Vagina (tissue), 2 donors: ENCODE results near the gene SSH3. TPM values are rescaled to one million over a fixed set of nuclear protein-coding genes. Genes with fewer than 3 reads are reported as not detected.

ENCODE experiments used
- DNase-seq, 2 donors: peaks; one replicate each; pipeline ENCODE4 v3.0.0-alpha.2; 2017; ENCODE audit errors: extremely low spot score in 2 of 2
- H3K27ac ChIP-seq: fragments of 200-600 bp; sonication (generic); one replicate; pipeline ENCODE4 v1.5.1; 2019
- H3K27me3 ChIP-seq: fragments of 200-600 bp; sonication (generic); one replicate; pipeline ENCODE4 v1.5.1; 2019
- H3K36me3 ChIP-seq, 2 donors: fragments of 200-600 bp; sonication (generic); one replicate each; pipeline ENCODE4 v1.5.1; 2017 to 2019
- H3K4me1 ChIP-seq: fragments of 200-600 bp; sonication (generic); one replicate; pipeline ENCODE4 v1.5.1; 2019
- H3K4me3 ChIP-seq, 2 donors: fragments of 200-600 bp; sonication (generic); 1 replicate in 1 of 2; 2 replicates in 1 of 2; pipeline ENCODE4 v1.5.1; 2016 to 2019
- H3K9me3 ChIP-seq: fragments of 200-600 bp; sonication (generic); one replicate; pipeline ENCODE4 v1.5.1; 2019
- CTCF ChIP-seq, 3 experiments: fragments of 450-650 bp in 2 of 3; fragments of 200-600 bp in 1 of 3; sonication (generic) in 1 of 3; IDR thresholded peaks; one replicate each; pipeline ENCODE4 v1.5.1; 2017 to 2019; ENCODE audit warnings: antibody characterized with exemption in 3 of 3, mild to moderate bottlenecking in 2 of 3, moderate library complexity in 2 of 3
- POLR2A ChIP-seq, 2 donors: fragments of 450-650 bp; IDR thresholded peaks; one replicate each; pipeline ENCODE4 v1.6.1; 2017; ENCODE audit warnings: antibody characterized with exemption in 2 of 2, mild to moderate bottlenecking in 2 of 2, moderate library complexity in 2 of 2
- POLR2AphosphoS5 ChIP-seq, 2 donors: sonication (generic); formaldehyde crosslinking; IDR thresholded peaks; one replicate each; pipeline ENCODE4 v1.9.0; 2017; ENCODE audit warnings: antibody characterized with exemption in 2 of 2, mild to moderate bottlenecking in 2 of 2, low read depth in 1 of 2; ENCODE audit not compliant: insufficient read depth in 1 of 2
- intact Hi-C: fragments of 100-400 bp; cut with DNase I; formaldehyde crosslinking; loops from one replicate; pipeline ENCODE4 v1.15.1; 2023
- total RNA-seq: library from RNA; depleted of rRNA; stranded (reverse); fragments of >200 nt; gene quantifications from one replicate; pipeline ENCODE4 v1.2.3, GENCODE V29; 2016

SSH3 gene, protein sequence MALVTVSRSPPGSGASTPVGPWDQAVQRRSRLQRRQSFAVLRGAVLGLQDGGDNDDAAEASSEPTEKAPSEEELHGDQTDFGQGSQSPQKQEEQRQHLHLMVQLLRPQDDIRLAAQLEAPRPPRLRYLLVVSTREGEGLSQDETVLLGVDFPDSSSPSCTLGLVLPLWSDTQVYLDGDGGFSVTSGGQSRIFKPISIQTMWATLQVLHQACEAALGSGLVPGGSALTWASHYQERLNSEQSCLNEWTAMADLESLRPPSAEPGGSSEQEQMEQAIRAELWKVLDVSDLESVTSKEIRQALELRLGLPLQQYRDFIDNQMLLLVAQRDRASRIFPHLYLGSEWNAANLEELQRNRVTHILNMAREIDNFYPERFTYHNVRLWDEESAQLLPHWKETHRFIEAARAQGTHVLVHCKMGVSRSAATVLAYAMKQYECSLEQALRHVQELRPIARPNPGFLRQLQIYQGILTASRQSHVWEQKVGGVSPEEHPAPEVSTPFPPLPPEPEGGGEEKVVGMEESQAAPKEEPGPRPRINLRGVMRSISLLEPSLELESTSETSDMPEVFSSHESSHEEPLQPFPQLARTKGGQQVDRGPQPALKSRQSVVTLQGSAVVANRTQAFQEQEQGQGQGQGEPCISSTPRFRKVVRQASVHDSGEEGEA
- total RNA-seq: 98.0 TPM

DNA sequence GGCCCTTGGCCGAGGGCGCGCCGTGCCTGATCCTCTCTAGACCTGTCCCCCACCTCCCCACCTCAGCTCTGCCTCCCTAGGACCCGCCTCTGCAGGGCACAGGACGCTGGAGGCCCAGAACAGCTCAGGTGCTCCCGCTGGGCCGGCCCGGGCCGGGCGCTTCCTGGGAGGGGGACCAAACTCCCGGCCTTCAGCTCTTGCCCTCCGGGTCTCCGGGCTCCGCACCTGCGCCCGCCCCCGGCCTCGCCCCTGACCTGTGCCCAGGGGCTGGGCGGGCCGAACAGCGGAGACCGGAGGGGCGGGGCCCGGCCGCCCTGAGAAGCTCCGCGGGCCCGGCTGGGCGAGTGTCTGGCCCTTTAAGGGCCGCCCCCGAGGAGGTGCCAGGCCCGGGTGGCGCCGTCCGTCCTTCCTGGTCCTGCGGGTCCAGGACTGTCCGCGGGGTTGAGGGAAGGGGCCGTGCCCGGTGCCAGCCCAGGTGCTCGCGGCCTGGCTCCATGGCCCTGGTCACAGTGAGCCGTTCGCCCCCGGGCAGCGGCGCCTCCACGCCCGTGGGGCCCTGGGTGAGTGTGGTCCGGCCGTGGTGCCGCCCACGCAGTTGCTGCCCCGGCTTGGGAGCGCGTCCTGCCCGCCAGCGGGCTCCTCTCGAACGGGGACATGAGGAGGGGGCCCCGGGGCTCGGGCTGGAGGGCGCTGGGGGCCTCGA lies at the start of gene SSH3:
TSS of gene SSH3 (plus strand) at position 399 of the 703 bp plus-strand sequence. CDS start at position 495, 96 bp downstream.
- no peak for DNase-seq
- no peak for TF ChIP-seq POLR2A (IDR thresholded peaks at IDR 0.05)
- peak in 1 of 2 donors; percentile 44 for TF ChIP-seq POLR2AphosphoS5 (IDR thresholded peaks at IDR 0.05; ENCODE audit: insufficient read depth in 1 of 2, low read depth in 1 of 2)
- peak within 1 kb of the TSS; percentile 66 to 89 for H3K4me3 ChIP-seq
- H3K27ac ChIP-seq: peak within 1 kb of the TSS; percentile 89
- intact Hi-C loops: no loop called here
- no peaks in the 10 kb centered on the region for H3K27me3 ChIP-seq
- H3K36me3 ChIP-seq: peaks cover 0 to 34% of the 10 kb centered on the region in 2 donors
- peaks cover 36% of the 10 kb centered on the region for H3K4me1 ChIP-seq
- no peaks in the 10 kb centered on the region for H3K9me3 ChIP-seq

DNA sequence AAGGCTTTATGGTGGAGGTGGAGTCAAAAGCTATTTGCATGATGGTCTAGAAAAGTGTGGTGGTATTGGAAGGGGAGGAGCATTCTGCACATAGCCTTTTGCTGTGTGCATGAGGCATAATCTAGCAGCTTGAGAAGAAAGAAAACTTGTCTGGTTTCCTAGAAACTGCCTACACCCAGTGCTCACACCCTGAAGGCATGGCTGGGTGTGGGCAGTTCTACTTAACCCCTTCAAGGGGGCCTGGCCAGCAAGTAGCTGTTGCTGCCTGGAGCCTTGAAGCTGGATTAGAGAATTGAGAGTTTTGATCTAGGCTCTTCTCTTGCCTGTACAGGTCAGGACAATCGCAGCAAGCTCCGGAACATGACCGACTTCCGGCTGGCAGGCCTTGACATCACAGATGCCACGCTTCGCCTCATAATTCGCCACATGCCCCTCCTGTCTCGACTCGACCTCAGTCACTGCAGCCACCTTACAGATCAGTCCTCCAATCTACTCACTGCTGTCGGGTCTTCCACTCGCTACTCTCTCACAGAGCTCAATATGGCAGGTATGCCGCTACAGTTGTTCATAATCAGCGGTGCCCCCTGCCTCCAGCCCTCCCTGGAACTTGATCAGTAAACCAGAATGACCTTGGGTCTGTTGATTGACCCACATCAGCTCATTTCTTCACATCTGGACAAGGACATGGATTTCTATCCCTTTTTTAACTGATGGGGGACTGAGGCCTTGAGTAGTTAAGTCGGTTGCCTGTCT lies 49.3 kb upstream of the SSH3 start:
- no peaks in the 10 kb centered on the region for H3K9me3 ChIP-seq
- H3K27me3 ChIP-seq: no peaks in the 10 kb centered on the region
- no peak for DNase-seq
- peaks cover 0 to 71% of the 10 kb centered on the region in 2 donors for H3K36me3 ChIP-seq
- H3K4me3 ChIP-seq: no peak overlapping the region
- intact Hi-C loops: no loop called here
- H3K27ac ChIP-seq: peak overlapping the region; percentile 9
- H3K4me1 ChIP-seq: peaks cover 31% of the 10 kb centered on the region
- TF ChIP-seq CTCF (IDR thresholded peaks at IDR 0.05) (no peak), POLR2AphosphoS5 (IDR thresholded peaks at IDR 0.05; ENCODE audit: insufficient read depth in 1 of 2, low read depth in 1 of 2) (no peak), POLR2A (IDR thresholded peaks at IDR 0.05) (no peak)

- H3K4me1 ChIP-seq: peaks cover 29% of the 10 kb centered on the region
- no peak overlapping the region for H3K27ac ChIP-seq
- intact Hi-C loops: no loop called here
- no peak overlapping the region for H3K4me3 ChIP-seq
- TF ChIP-seq CTCF (IDR thresholded peaks at IDR 0.05): no peak
- TF ChIP-seq POLR2AphosphoS5 (IDR thresholded peaks at IDR 0.05; ENCODE audit: insufficient read depth in 1 of 2, low read depth in 1 of 2): no peak
- no peak for TF ChIP-seq POLR2A (IDR thresholded peaks at IDR 0.05)
- H3K27me3 ChIP-seq: no peaks in the 10 kb centered on the region
- no peaks in the 10 kb centered on the region for H3K9me3 ChIP-seq
- DNase-seq: no peak
- H3K36me3 ChIP-seq: peaks cover 0 to 63% of the 10 kb centered on the region in 2 donors
Measured at GRCh38 chr11:67254798-67255197, 48.5 kb upstream of the SSH3 start.

DNA sequence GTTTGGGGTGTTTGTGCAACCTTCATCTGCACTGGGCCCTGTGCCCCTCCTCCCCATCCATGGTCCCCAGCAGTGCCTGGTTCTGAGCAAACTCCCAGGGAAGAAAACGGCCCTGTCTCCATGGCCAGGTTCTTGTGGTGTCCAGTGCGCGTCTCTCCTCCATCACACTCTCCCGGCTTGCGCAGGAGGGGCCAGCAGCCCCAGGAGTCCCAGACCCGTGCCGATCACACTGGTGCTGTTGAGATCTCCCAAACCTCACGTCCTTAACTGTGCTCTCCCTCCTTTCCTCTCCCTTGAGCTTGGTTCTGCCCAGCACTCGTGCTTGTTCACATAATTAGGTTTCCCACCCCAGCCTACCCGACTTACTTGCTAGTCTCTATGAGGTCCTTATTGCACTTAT lies 48.0 kb upstream of the SSH3 start:
- Histone ChIP-seq H3K4me3 (no peak overlapping the region), H3K4me1 (peaks cover 29% of the 10 kb centered on the region), H3K27me3 (no peaks in the 10 kb centered on the region), H3K36me3 (peaks cover 0 to 58% of the 10 kb centered on the region in 2 donors), H3K9me3 (no peaks in the 10 kb centered on the region), H3K27ac (no peak overlapping the region)
- TF ChIP-seq POLR2A (IDR thresholded peaks at IDR 0.05) (no peak), POLR2AphosphoS5 (IDR thresholded peaks at IDR 0.05; ENCODE audit: insufficient read depth in 1 of 2, low read depth in 1 of 2) (no peak), CTCF (IDR thresholded peaks at IDR 0.05) (no peak)
- no peak for DNase-seq
- intact Hi-C loops: no loop called here

DNA sequence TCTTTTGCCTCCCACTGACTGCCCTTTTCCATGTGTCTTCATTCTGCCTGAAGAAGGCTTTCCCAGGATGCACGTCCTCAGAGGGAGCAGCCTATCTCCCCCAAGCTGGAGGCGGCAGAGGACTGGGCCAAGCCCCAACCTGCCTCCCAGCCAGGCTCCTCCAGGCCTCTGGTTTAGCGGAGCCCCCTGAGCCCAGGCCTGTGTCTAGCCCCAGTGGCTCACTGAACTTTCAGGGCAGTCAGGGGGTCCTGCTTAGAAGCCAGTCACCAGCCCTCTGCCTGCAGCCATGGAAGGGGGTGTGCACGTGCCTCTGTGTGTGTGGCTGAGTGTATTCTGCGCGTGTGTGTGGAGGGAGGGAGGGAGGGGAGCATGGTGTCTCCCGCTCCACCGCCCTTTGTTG lies 47.5 kb upstream of the SSH3 start:
- Histone ChIP-seq H3K4me3 (no peak overlapping the region), H3K9me3 (no peaks in the 10 kb centered on the region), H3K27me3 (no peaks in the 10 kb centered on the region), H3K4me1 (peaks cover 31% of the 10 kb centered on the region), H3K27ac (no peak overlapping the region), H3K36me3 (peaks cover 0 to 53% of the 10 kb centered on the region in 2 donors)
- no peak for DNase-seq
- intact Hi-C loops: no loop called here
- no peak for TF ChIP-seq POLR2AphosphoS5 (IDR thresholded peaks at IDR 0.05; ENCODE audit: insufficient read depth in 1 of 2, low read depth in 1 of 2)
- no peak for TF ChIP-seq POLR2A (IDR thresholded peaks at IDR 0.05)
- no peak for TF ChIP-seq CTCF (IDR thresholded peaks at IDR 0.05)
